ENCODE results near the gene SELENOV. TPM values are rescaled to one million over a fixed set of nuclear protein-coding genes. Genes with fewer than 3 reads are reported as not detected.

The SELENOV gene
- total RNA-seq, result not detected

- TF ChIP-seq CTCF (IDR thresholded peaks at IDR 0.05), result no peak
- no peak for TF ChIP-seq POLR2A (IDR thresholded peaks at IDR 0.05)
- Histone ChIP-seq H3K36me3 (no peaks in the 10 kb centered on the region), H3K9me3 (no peaks in the 10 kb centered on the region), H3K27me3 (peaks cover 0 to 21% of the 10 kb centered on the region in 2 donors), H3K27ac (no peak within 1 kb of the TSS), H3K4me3 (peak within 1 kb of the TSS in 3 of 4 donors; percentile 33 to 38 (median 36)), H3K4me1 (peaks cover 4 to 15% (median 12%) of the 10 kb centered on the region in 4 donors)
- no peak for DNase-seq
Measured at GRCh38 chr19:39514840-39515550, at the start of gene SELENOV. Gene SELENOV, plus strand, starts transcription at chr19:39515139. Its CDS starts 74 bp downstream, at chr19:39515213.

- no peak overlapping the region for H3K4me3 ChIP-seq
- no peak for TF ChIP-seq POLR2A (IDR thresholded peaks at IDR 0.05)
- no peak for TF ChIP-seq CTCF (IDR thresholded peaks at IDR 0.05)
- H3K36me3 ChIP-seq, result peaks cover 0 to 86% (median 0%) of the 10 kb centered on the region in 3 donors
- no peak for DNase-seq
- H3K27ac ChIP-seq, result no peak overlapping the region
- no peaks in the 10 kb centered on the region for H3K9me3 ChIP-seq
- H3K4me1 ChIP-seq, result no peaks in the 10 kb centered on the region
- H3K27me3 ChIP-seq, result no peaks in the 10 kb centered on the region
Measured at GRCh38 chr19:39465956-39466747, 48.8 kb upstream of the SELENOV start.

GRCh38 chr19:39467941-39468340 is 47.0 kb upstream of the SELENOV start:
- Histone ChIP-seq H3K4me1 (no peaks in the 10 kb centered on the region), H3K9me3 (no peaks in the 10 kb centered on the region), H3K36me3 (peaks cover 0 to 100% (median 0%) of the 10 kb centered on the region in 3 donors), H3K27ac (no peak overlapping the region), H3K4me3 (no peak overlapping the region), H3K27me3 (no peaks in the 10 kb centered on the region)
- DNase-seq, result no peak
- no peak for TF ChIP-seq POLR2A (IDR thresholded peaks at IDR 0.05)
- TF ChIP-seq CTCF (IDR thresholded peaks at IDR 0.05), result no peak

GRCh38 chr19:39469036-39469435 is 45.9 kb upstream of the SELENOV start:
- no peaks in the 10 kb centered on the region for H3K4me1 ChIP-seq

GRCh38 chr19:39469567-39469966 is 45.4 kb upstream of the SELENOV start:
- TF ChIP-seq CTCF (IDR thresholded peaks at IDR 0.05) (no peak), POLR2A (IDR thresholded peaks at IDR 0.05) (no peak)
- H3K4me3 ChIP-seq, result no peak overlapping the region
- H3K4me1 ChIP-seq, result no peaks in the 10 kb centered on the region
- no peak overlapping the region for H3K27ac ChIP-seq
- no peak for DNase-seq
- H3K9me3 ChIP-seq, result no peaks in the 10 kb centered on the region
- H3K36me3 ChIP-seq, result peaks cover 0 to 100% (median 0%) of the 10 kb centered on the region in 3 donors
- no peaks in the 10 kb centered on the region for H3K27me3 ChIP-seq

More at GRCh38 chr19:39469036-39469435, 45.9 kb upstream of the SELENOV start:
- TF ChIP-seq POLR2A (IDR thresholded peaks at IDR 0.05) (no peak), CTCF (IDR thresholded peaks at IDR 0.05) (no peak)
- H3K4me3 ChIP-seq, result no peak overlapping the region
- H3K27me3 ChIP-seq, result no peaks in the 10 kb centered on the region
- DNase-seq, result no peak
- no peak overlapping the region for H3K27ac ChIP-seq
- no peaks in the 10 kb centered on the region for H3K9me3 ChIP-seq
- H3K36me3 ChIP-seq, result peaks cover 0 to 100% (median 0%) of the 10 kb centered on the region in 3 donors

Data from Peyer's patch (tissue), 4 donors.